Activated CD8-positive, alpha-beta memory T cell treated with anti-CD3 and anti-CD28 coated beads, Interleukin-2, amount 10 ng/mL, durations not matched to agents 7 days and 5 days (primary cell): ENCODE measurements around the gene MBD3L2B. TPM values are rescaled to one million over a fixed set of nuclear protein-coding genes. Genes with fewer than 3 reads are reported as not detected.
"Not testable (repeated sequence)": the region's sequence is repeated elsewhere in the genome, so short reads cannot be mapped to it uniquely, and the experiment has no call there.

Experiments used
- ATAC-seq: fragments of 150-1000 bp; cut with Tn5 transposase; one replicate; pipeline ENCODE4 v1.10.0; 2021; ENCODE audit warnings: moderate library complexity
- CTCF ChIA-PET: fragments of 350-600 bp; sonication (Branson Sonifier 250); formaldehyde crosslinking; loops from one replicate; lab custom pipeline; 2021; ENCODE audit warnings: antibody characterized with exemption; lab: Charles Lee
- DNase-seq: peaks from one replicate; pipeline ENCODE4 v3.0.0-alpha.2; 2020
- H3K27ac Mint-ChIP-seq: one replicate; pipeline ENCODE4 v1.8.0; 2021; ENCODE audit warnings: mild to moderate bottlenecking, mixed read lengths
- H3K27me3 Mint-ChIP-seq: one replicate; pipeline ENCODE4 v1.8.0; 2021; ENCODE audit warnings: mixed read lengths
- H3K36me3 Mint-ChIP-seq: one replicate; pipeline ENCODE4 v1.8.0; 2021; ENCODE audit warnings: mild to moderate bottlenecking, mixed read lengths
- H3K4me1 Mint-ChIP-seq: one replicate; pipeline ENCODE4 v1.8.0; 2021; ENCODE audit warnings: mixed read lengths
- H3K4me3 Mint-ChIP-seq: one replicate; pipeline ENCODE4 v1.8.0; 2021; ENCODE audit warnings: mild to moderate bottlenecking, moderate library complexity, mixed read lengths
- H3K9me3 Mint-ChIP-seq: one replicate; pipeline ENCODE4 v1.8.0; 2022; ENCODE audit warnings: low read depth, mixed read lengths
- total RNA-seq, 2 experiments: library from RNA; stranded (reverse); gene quantifications; one replicate each; pipeline ENCODE4 v1.2.3, GENCODE V29; 2021

The MBD3L2B gene
- total RNA-seq, 2 experiments from 2014 or later, result not detected

DNA sequence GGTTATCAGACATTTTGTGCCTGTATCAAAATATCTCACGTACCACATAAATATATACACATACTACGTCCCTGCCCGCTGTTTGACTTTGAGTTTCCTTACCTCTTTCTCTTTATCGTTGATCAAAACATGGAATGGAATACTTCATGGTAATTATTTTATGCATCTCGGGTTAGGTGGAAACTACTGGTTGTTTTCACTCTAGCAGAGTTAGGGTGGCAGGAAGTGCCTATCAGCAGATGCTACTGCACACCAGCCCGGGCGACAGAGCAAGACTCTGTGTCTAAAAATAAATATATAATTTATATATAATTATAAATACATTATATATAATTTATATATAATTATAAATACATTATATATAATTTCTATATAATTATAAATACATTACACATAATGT is 31.7 kb upstream of the MBD3L2B start:
- H3K4me3 Mint-ChIP-seq, CTCF ChIA-PET, H3K36me3 Mint-ChIP-seq, H3K9me3 Mint-ChIP-seq, DNase-seq, H3K4me1 Mint-ChIP-seq, H3K27ac Mint-ChIP-seq, H3K27me3 Mint-ChIP-seq: not testable (repeated sequence)
- peak; percentile 33 for ATAC-seq

DNA sequence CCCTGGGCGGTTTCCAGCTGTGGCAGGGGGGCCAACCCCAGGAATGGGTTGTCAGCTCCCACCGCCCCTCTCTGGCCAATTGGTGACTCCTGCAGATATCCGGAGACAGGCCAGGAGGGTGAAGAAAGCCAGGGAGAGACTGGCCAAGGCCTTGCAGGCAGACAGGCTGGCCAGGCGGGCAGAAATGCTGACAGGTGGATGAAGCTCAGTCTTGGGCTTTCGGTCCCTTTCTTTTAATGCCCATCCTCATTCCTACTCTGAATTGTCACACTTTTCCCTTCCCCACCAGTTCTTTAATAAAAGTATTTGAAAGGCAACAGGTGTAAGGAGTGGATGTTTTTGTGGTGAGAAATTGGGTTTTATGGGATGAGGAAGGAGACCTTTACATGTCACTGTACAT is 30.2 kb upstream of the MBD3L2B start:
- CTCF ChIA-PET, DNase-seq, ATAC-seq, H3K4me3 Mint-ChIP-seq, H3K36me3 Mint-ChIP-seq, H3K27ac Mint-ChIP-seq, H3K4me1 Mint-ChIP-seq, H3K9me3 Mint-ChIP-seq, H3K27me3 Mint-ChIP-seq: not testable (repeated sequence)

DNA sequence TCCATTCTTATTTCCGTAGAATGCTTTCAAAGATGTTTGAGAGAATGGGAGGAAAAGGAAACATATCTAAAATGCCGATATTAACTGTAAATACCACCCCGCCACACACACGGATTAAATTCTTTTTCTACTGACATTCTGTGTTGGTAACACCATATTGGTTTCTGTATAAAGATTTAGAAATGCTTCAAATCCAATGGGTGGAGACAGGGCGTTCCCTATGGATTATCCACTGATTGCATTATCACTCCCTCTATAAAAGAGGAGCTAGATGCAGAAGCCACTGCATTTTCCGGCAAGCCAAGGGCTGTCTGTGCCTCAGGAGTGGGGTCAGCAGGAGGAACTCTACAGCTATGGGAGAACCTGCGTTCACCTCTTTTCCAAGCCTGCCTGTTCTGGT is 27.8 kb upstream of the MBD3L2B start, which contains the start of gene MBD3L2:
TSS of gene MBD3L2 (plus strand) at position 301 of the 400 bp plus-strand sequence. CDS start at position 354, 53 bp downstream.
- H3K4me3 Mint-ChIP-seq, DNase-seq, H3K27me3 Mint-ChIP-seq, CTCF ChIA-PET, H3K9me3 Mint-ChIP-seq, ATAC-seq, H3K4me1 Mint-ChIP-seq, H3K36me3 Mint-ChIP-seq, H3K27ac Mint-ChIP-seq: not testable (repeated sequence)

DNA sequence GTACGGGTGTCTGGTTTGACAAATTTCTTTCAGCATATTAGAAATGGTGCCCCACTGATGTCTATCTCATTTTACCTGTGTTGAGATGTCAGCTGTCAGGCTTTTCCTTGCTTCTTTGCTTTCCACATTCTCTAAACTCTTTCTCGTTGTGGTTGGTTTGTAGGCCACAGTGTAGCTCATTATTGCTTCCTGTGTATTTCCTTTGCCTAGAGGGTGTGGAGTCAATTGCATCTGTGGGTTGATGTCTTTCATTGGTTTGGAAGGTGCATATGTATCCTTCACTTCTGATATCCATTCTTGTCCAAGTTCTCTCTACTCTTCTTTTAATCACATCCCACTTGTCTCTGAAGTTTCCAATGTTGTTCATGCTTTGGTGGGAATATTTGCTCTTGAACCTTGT is 20.3 kb upstream of the MBD3L2B start:
- H3K27ac Mint-ChIP-seq, H3K4me1 Mint-ChIP-seq, CTCF ChIA-PET, H3K9me3 Mint-ChIP-seq, H3K4me3 Mint-ChIP-seq, ATAC-seq, DNase-seq, H3K36me3 Mint-ChIP-seq, H3K27me3 Mint-ChIP-seq: not testable (repeated sequence)

DNA sequence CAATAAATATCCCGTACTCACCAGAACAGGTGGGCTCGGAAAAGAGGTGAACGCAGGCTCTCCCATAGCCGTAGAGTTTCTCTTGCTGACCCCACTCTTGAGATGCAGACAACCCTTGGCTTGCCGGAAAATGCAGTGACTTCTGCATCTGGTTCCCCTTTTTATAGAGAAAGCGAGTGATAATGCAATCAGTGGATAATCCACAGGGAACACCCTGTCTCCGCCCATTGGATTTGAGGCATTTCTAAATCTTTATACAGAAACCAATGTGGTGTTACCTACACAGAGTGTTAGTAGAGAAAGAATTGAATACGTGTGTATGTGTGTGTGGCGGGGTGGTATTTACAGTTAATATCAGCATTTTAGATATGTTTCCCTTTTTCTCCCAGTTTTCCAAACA is 18.8 kb upstream of the MBD3L2B start, which contains the start of gene MBD3L4:
TSS of gene MBD3L4 (minus strand) at position 101 of the 400 bp plus-strand sequence. CDS start at position 66, 35 bp downstream.
- ATAC-seq, H3K36me3 Mint-ChIP-seq, H3K9me3 Mint-ChIP-seq, H3K4me3 Mint-ChIP-seq, H3K4me1 Mint-ChIP-seq, DNase-seq, CTCF ChIA-PET, H3K27me3 Mint-ChIP-seq, H3K27ac Mint-ChIP-seq: not testable (repeated sequence)

DNA sequence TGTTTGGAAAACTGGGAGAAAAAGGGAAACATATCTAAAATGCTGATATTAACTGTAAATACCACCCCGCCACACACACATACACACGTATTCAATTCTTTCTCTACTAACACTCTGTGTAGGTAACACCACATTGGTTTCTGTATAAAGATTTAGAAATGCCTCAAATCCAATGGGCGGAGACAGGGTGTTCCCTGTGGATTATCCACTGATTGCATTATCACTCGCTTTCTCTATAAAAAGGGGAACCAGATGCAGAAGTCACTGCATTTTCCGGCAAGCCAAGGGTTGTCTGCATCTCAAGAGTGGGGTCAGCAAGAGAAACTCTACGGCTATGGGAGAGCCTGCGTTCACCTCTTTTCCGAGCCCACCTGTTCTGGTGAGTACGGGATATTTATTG is 9.0 kb upstream of the MBD3L2B start, which contains the start of gene MBD3L5:
TSS of gene MBD3L5 (plus strand) at position 301 of the 400 bp plus-strand sequence. CDS start at position 335, 34 bp downstream.
- H3K27ac Mint-ChIP-seq, H3K4me1 Mint-ChIP-seq, H3K36me3 Mint-ChIP-seq, DNase-seq, H3K9me3 Mint-ChIP-seq, ATAC-seq, H3K4me3 Mint-ChIP-seq, H3K27me3 Mint-ChIP-seq, CTCF ChIA-PET: not testable (repeated sequence)

DNA sequence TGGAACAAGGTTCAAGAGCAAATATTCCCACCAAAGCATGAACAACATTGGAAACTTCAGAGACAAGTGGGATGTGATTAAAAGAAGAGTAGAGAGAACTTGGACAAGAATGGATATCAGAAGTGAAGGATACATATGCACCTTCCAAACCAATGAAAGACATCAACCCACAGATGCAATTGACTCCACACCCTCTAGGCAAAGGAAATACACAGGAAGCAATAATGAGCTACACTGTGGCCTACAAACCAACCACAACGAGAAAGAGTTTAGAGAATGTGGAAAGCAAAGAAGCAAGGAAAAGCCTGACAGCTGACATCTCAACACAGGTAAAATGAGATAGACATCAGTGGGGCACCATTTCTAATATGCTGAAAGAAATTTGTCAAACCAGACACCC is 7.6 kb upstream of the MBD3L2B start:
- H3K27me3 Mint-ChIP-seq, H3K36me3 Mint-ChIP-seq, H3K9me3 Mint-ChIP-seq, CTCF ChIA-PET, H3K4me1 Mint-ChIP-seq, H3K27ac Mint-ChIP-seq, DNase-seq, ATAC-seq, H3K4me3 Mint-ChIP-seq: not testable (repeated sequence)

DNA sequence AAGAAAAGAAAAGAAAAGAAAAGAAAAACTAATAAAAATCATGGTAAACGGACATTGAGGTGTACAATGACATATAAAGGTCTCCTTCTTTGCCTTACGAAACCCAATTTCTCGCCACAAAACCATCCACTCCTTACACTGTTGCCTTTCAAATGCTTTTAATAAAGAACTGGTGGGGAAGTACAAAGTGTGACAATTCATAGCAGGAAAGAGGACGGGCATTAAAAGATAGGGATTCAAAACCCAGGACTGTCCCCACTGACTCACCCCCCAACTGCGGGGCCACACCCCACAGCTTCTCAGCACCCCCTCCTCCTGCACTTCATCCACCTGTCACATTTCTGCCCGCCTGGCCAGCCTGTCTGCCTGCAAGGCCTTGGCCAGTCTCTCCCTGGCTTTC is 2.4 kb downstream of the MBD3L2B start:
- Mint-ChIP-seq H3K4me1 (peaks cover 4% of the 10 kb centered on the region), H3K27me3 (no peaks in the 10 kb centered on the region), H3K27ac (no peak overlapping the region), H3K4me3 (no peak overlapping the region), H3K9me3 (no peaks in the 10 kb centered on the region), H3K36me3 (no peaks in the 10 kb centered on the region)
- CTCF ChIA-PET, result no interaction called here
- DNase-seq, result no peak
- no peak for ATAC-seq

DNA sequence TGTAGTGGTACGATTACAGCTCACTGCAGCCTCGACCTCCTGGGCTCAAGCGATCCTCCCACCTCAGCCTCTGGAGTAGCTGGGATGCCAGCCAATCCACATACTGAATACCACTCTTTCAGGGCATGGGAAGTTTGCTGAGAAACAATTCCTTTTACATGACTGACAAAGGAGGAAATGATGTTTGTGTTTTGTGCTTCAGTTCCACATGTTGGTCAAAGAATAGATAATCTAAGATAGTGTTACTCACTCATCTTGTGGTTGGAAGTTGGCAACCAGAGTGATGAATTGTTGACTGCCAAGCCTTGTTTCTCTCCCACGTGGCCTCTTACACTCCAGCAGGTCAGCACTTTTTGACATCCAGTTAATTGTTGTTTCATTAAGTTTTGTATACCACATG is 7.6 kb downstream of the MBD3L2B start:
- no peaks in the 10 kb centered on the region for H3K36me3 Mint-ChIP-seq
- CTCF ChIA-PET, result no interaction called here
- peaks cover 2% of the 10 kb centered on the region for H3K9me3 Mint-ChIP-seq
- H3K4me1 Mint-ChIP-seq, result peaks cover 28% of the 10 kb centered on the region
- H3K4me3 Mint-ChIP-seq, result no peak overlapping the region
- DNase-seq, result no peak
- ATAC-seq, result peak; percentile 42
- no peaks in the 10 kb centered on the region for H3K27me3 Mint-ChIP-seq
- peak overlapping the region; percentile 42 for H3K27ac Mint-ChIP-seq

DNA sequence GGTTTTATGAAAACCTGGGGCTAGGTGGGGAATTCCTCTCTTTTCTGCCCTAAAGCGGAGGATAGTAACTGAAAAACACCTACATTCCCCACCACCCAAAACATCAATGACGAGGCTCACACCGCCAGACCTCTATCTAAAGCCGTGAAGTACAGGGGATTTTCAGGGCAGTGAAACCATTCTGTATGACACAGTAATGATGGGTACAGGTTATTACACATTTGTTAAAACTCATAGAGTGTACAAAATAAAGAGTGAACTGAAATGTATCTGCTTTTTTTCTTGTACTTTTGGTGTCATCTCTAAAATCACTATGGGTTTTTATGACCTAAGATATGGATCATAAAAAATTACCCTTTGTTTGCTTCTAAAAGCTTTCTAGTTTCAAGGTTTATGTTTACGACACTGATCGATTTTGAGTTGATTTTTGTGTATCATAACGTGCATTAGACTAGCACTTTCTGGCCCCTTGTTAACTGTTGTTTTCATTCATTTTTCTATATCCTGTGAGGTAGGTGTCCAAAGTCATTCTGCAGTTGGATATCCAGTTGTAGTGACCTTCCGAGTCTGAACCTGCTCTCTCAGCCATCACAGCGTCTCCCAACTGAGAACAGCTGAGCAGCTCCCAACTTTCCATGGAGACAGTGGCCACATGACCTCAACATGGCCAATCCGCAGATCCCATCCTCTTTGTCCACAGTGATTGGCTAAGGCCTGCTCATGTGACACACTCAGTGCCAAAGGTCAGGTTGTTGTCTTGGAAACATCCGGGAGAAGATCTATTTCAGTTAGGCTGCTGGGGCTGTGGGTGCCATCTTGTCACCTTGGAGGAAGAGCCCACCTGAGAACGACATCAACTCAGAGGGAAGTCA is 10.3 kb downstream of the MBD3L2B start:
- DNase-seq (no peak), ATAC-seq (peak; percentile 39)
- Mint-ChIP-seq H3K9me3 (peaks cover 2% of the 10 kb centered on the region), H3K4me3 (no peak overlapping the region), H3K27me3 (no peaks in the 10 kb centered on the region), H3K36me3 (no peaks in the 10 kb centered on the region), H3K27ac (no peak overlapping the region), H3K4me1 (peaks cover 28% of the 10 kb centered on the region)
- CTCF ChIA-PET, result no interaction called here

DNA sequence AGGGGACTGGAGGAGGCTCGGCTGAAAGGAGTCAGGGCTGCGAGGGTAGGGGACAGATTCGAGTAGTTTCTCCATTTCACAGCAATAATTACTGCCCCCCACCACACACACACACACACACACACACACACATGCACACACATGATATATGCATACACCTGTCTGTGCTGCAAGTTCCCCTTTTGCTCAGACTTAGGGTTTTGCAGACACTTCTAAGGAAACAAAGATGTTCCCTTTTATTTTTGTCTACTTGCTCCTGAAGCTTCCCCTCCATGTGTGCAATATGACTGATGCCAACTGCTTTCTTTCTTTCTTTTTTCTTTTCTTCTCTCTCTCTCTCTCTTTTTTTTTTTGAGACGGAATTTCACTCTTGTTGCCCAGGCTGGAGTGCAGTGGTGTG is 13.4 kb downstream of the MBD3L2B start:
- no peaks in the 10 kb centered on the region for H3K36me3 Mint-ChIP-seq
- H3K4me1 Mint-ChIP-seq, result peaks cover 22% of the 10 kb centered on the region
- H3K27me3 Mint-ChIP-seq, result no peaks in the 10 kb centered on the region
- no peak for DNase-seq
- CTCF ChIA-PET, result no interaction called here
- no peak overlapping the region for H3K27ac Mint-ChIP-seq
- no peak for ATAC-seq
- peaks cover 2% of the 10 kb centered on the region for H3K9me3 Mint-ChIP-seq
- H3K4me3 Mint-ChIP-seq, result no peak overlapping the region

DNA sequence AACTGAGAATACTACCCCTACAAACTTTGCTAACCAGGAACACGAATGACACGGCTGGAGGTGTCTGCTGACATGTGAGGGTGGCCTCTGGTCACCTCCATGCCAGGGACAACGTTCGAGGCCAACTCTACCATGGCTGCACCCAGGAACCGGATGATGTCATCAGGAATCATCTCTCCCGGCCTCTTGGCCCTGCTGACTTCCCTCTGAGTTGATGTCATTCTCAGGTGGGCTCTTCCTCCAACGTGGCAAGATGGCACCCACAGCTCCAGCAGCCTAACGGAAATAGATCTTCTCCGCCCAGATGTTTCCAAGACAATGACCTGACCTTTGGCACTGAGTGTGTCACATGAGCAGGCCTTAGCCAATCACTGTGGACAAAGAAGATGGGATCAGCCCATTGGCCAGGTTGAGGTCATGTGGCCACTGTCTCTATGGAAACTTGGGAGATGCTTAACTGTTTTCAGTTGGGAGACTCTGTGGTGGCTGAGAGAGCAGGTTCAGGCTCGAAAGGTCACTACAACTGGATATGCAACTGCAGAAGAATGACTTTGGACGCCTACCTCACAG is 15.0 kb downstream of the MBD3L2B start:
- Mint-ChIP-seq H3K27ac (no peak overlapping the region), H3K36me3 (no peaks in the 10 kb centered on the region), H3K9me3 (peaks cover under 1% of the 10 kb centered on the region), H3K27me3 (peaks cover 2% of the 10 kb centered on the region), H3K4me1 (peaks cover 21% of the 10 kb centered on the region), H3K4me3 (no peak overlapping the region)
- DNase-seq (no peak), ATAC-seq (no peak)
- CTCF ChIA-PET, result no interaction called here

DNA sequence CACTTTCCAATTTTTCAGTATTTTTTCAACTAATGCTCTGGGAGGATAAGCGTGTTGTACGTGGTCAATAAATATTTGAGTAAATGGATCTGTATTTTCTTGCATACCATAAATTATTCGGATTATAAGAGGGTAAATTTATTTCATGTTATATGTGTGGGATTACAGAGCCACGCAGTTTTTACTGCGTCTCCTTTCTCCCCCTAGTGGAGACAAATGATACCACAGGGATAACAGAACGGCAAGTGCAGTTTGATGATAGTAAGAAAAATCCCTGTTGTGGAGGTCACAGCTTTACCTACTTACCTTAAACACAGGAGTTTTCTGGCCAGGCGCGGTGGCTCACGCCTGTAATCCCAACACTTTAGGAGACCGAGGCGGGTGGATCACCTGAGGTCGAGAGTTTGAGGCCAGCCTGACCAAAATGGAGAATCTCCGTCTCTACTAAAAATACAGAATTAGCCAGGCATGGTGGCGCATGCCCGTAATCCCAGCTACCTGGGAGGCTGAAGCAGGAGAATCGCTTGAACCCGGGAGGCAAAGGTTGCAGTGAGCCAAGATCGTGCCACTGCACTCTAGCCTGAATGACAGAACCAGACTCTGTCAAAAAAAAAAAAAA is 16.8 kb downstream of the MBD3L2B start:
- CTCF ChIA-PET, result interaction anchor here (0.6 to 1.5 kb wide), 4 partner anchors 10 to 158 kb away, joined by 3 to 5 read pairs (median 4); no protein-coding TSS in a partner anchor
- Mint-ChIP-seq H3K9me3 (no peaks in the 10 kb centered on the region), H3K27me3 (peaks cover 6% of the 10 kb centered on the region), H3K4me3 (no peak overlapping the region), H3K4me1 (peaks cover 9% of the 10 kb centered on the region), H3K27ac (no peak overlapping the region), H3K36me3 (no peaks in the 10 kb centered on the region)
- DNase-seq (peak; percentile 48), ATAC-seq (peak; percentile 47)
